HG02798 (cell line): ENCODE measurements around the gene SLC6A16.
A peak's percentile ranks its signal among the peaks of the same experiment; 100 is the strongest.
"Not testable (repeated sequence)": the region's sequence is repeated elsewhere in the genome, so short reads cannot be mapped to it uniquely, and the experiment has no call there.

ENCODE experiments used
- ATAC-seq: cut with Tn5 transposase; IDR thresholded peaks from one replicate; pipeline ENCODE4 v1.9.1; 2021; ENCODE audit warnings: mild to moderate bottlenecking; ENCODE audit not compliant: unreplicated experiment, poor library complexity

SLC6A16 gene

DNA sequence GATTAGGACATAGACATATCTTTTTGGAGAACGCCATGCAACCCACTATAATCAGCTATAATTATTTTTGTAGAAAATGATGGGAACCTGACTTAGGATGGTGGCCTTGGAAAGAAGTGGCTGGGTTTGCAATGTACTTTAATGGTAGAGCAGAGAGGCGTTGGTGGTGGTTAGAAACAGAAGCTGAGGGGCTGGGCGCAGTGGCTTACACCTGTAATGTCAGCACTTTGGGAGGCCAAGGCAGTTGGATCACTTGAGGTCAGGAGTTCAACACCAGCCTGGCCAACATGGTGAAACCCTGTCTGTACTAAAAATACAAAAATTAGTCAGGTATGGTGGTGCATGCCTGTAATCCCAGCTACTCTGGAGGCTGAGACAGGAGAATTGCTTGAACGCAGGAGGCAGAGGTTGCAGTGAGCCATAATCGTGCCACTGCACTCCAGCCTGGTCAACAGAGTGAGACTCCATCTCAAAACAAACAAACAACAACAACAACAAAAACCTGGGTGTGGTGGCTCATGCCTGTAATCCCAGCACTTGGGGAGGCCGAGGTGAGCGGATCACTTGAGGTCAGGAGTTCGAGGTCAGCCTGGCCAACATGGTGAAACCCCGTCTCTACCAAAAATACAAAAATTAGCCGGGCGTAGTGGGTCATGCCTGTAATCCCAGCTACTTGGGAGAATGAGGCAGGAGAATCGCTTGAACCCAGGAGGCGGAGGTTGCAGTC lies 7.9 kb upstream of the SLC6A16 start:
- ATAC-seq = not testable (repeated sequence)

DNA sequence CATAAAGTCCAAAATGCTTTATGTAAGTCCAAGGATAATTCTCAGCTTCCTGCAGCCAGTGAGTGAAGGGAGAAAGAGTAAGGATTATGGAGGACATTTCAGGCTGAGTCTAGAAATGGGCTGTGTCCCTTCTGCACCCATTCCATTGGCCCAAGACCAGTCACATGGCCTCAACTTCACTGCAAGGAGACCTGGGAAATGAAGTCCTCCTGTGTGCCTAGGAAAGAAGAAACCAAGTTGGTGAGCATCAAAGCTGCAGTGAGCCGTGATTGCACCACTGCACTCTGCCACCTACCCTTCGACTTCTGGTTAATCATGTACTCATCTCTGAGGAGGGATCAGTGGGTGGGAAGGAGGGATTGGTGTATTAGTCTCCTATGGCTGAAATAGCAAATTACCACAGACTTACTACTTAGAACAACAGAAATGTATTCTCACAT lies 6.6 kb upstream of the SLC6A16 start:
- peak; percentile 55 for ATAC-seq

DNA sequence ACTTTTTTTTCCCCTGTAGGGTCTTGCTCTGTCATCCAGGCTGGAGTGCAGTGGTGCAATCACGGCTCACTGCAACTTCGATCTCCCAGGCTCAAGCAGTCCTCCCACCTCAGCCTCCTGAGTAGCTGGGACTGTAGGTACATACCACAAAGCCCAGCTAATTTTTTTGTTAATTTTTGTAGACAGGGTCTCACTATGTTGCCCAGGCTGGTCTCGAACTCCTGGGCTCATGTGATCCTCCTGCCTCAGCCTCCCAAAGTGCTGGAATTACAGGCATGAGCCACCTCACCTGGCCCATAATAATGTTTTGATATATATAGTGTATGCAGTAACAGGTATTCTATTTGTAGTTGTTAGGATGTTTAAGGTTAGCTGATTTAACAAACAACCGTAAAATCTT lies 6.2 kb upstream of the SLC6A16 start:
- not testable (repeated sequence) for ATAC-seq

GRCh38 chr19:49328741-49329140 lies 3.8 kb upstream of the SLC6A16 start:
- no peak for ATAC-seq

- no peak for ATAC-seq
Measured at GRCh38 chr19:49327878-49328544, 3.0 kb upstream of the SLC6A16 start.

DNA sequence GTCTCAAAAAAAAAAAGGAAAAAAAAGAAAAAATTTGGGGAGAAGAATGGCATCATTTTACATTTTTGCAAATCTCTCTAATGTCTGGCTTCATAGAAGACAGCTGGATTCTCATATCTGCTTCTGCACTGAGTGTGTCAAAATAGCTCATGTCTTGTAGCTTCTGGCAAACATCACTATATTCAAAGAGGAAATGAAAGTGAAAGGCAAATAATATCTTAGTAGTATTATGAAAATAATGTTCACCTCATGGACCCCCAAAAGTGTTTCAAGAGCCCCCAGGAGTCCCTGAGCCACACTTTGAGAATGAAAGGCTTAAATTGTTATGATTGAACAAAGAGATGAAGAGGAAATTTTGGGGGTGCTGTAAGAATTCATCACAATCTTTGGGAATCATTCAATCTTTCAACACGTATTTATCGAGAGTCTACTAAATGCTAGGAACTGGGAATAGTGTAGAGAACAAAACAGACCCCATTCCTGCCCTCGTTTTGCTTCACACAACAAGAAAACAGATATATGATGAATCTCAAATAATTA lies 1.2 kb upstream of the SLC6A16 start:
- ATAC-seq = no peak

GRCh38 chr19:49325756-49326155 lies 765 bp upstream of the SLC6A16 start:
- ATAC-seq = not testable (repeated sequence)

DNA sequence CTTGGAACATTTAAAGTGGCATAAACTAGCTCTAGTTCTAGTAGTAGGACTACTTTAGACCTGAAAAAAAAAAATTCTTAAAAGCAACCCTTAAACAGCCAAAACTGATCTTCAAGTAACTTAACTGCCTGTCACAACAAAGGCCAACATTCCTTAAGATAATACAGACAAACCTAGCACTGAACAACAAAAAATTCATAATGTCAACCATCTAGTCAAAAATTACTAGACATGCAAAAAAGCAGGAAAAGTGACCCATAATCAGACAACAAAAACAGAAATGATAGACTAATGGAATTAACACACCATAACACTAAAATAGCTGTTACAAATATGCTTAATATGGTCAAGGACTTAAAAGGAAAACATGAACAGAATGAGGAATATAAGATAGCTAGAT lies 6.7 kb downstream of the SLC6A16 start:
- ATAC-seq = no peak

DNA sequence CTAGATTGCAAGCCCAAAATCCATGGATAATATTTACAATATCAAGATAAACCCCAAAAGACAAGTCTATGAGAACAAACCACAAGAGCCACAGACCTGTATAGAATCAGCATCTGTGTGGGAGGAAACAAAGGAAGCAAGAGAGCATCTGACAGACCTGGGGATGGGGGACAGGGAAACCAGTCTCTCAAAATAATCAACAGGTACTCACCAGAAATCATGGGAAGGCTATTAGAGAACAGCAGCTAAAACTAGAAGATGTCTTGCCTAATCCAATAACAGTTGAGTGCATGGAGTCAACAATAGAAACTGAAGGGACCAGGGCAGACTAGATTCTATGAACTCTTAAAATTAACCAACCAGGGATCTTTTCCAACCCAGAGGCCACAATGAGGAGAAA lies 8.7 kb downstream of the SLC6A16 start:
- no peak for ATAC-seq

DNA sequence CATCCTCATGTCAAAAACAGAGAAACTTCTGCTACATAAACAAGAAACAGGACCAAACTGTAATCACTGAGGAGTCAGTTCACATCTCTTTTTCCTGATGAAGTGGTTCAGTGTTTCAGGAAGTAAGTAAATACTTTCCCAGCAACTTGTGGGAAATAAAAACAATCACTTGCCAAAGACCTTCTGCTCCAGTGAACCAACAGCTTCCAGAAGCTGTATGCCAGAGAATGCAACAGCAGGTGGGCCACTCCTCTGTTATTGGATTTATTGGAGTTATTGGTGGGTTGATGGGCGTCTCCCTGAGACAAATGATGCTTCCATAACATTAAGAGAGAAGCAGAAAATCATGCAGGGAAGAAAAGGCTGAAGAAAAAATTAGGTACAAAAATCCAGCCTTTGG lies 9.9 kb downstream of the SLC6A16 start:
- ATAC-seq = no peak

DNA sequence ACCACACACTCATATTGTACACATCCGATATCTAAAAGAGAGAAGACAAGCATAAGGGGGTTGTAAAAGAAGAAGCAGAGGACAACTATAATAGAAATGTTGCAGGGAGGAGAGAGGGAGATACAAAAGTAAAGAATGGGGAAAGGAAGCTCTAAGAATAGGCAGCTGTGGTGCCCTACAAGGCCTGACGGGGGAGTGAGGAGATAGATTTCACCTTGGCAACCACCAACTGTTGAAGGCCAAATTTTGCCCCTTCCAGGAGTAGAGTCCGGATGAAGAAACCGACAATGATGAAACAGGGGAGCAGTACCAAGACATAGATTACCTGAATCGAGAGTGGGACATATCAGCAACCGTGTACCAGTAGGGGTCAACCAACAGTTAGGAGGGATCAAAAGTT lies 15.9 kb downstream of the SLC6A16 start:
- no peak for ATAC-seq

- not testable (repeated sequence) for ATAC-seq
Measured at GRCh38 chr19:49306734-49307133, 18.3 kb downstream of the SLC6A16 start.

DNA sequence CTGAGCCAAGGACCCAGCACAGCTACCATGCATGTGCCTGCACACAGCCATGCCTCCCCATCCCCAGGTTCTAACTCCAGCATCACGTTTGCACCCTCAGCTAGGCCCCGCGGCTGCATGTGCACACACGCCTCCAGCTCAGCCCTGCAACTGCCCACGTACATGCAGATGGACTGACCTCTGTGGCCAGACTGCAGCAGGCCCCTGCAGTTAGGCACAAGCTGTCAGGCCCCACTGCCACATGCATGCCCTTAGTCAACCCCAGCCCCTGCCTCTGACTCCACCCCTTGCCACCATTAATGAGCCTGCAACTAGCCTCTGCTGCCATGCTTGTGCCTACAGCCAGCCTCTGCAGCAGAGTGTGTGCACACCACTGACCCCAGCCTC lies 23.1 kb downstream of the SLC6A16 start:
- ATAC-seq = no peak

DNA sequence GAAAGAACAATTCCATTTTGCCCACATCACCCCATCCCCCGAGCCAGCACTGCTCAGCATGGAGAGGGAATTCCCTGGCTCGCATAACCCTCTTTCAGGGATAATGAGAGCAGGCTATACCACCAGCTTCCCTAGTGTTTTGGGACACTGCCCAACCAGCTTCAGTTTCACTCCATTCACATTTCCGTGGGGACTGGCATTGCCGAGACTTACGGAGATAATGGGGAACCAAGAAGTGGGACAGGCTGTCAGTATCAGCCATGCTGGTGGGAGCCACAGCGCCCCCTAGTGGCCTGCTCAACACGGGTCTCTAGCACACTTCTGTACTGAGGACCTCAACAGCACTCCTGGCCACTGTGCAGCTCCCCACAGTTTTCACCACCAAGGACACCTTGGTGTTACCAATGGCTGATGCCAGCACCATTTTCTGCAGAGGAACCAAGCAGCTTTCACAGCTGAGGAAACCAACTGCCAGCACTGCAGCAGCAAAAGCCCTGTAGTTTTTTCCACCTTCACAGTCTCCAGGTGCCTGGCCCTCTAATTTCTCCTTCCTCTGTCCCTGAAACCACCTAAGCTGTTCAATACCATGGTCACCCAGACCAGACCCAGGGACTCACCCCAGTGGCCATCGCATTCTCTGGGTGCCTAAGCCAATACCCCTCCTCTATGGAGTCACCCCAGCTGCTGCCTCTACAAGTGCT lies 23.7 kb downstream of the SLC6A16 start:
- ATAC-seq = peak; percentile 78

DNA sequence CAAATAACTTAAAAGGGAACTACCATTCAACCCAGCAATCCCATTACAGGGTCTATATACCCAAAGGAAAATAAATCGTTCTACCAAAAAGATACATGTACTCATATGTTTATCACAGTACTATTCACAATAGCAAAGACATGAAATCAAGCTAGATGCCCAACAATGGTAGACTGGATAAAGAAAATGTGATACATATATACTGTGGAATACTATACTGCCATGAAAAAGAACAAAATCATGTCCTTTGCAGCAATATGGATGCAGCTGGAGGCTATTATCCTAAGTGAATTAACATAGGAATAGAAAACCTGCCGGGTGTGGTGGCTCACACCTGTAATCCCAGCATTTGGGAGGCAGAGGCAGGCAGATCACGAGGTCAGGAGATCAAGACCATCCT lies 26.3 kb downstream of the SLC6A16 start:
- not testable (repeated sequence) for ATAC-seq

- no peak for ATAC-seq
Measured at GRCh38 chr19:49297403-49297802, 27.6 kb downstream of the SLC6A16 start.

GRCh38 chr19:49295208-49295880 lies 29.6 kb downstream of the SLC6A16 start:
- no peak for ATAC-seq

DNA sequence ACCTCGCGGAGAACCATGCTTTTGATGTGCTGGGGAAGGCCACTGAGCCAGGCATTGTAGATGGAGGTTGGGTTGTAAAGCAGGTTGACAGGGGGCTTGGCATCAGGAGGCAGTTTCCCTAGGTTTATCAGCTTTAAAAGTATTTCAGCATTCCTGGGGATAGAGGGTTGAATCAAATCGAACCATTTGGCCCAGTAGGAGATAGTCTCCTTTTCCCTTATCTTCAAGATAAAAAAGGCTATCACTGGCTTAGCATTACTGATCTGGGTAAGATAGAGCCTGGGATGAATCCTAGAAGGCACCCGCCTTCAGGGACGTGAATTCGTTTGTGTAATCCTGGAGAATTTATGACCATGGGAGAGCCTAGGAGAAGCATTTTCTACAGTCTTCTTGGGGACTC lies 30.6 kb downstream of the SLC6A16 start:
- ATAC-seq = no peak

- ATAC-seq = no peak
Measured at GRCh38 chr19:49290517-49290916, 34.5 kb downstream of the SLC6A16 start.

DNA sequence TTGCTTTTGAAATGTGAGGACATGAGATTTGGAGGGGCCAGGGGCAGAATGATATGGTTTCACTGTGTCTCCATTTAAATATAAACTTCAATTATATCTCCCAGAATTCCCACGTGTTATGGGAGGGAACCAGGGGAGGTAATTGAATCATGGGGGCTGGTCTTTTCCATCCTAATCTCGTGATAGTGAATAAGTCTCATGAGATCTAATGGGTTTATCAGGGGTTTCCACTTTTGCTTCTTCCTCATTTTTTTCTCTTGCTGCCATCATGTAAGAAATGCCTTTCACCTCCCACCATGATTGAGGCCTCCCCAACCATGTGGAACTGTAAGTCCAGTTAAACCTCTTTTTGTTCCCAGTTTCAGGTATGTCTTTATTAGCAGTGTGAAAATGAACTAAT lies 35.7 kb downstream of the SLC6A16 start:
- ATAC-seq = not testable (repeated sequence)

DNA sequence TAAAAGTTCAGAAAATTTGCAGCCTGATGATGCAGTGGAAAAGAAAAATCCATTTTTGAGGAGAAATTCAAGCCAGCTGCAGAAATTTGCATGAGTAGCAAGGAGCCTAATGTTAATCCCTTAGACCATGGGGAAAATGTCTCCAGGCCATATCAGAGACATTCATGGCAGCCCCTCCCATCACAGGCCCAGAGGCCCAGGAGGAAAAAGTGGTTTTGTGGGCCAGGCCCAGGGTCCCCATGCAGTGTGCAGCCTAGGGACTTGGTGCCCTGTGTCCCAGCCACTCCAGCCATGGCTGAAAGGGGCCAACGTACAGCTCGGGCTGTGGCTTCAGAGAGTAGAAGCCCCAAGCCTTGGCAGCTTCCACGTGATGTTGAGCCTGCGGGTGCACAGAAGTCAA lies 36.8 kb downstream of the SLC6A16 start:
- not testable (repeated sequence) for ATAC-seq
